Hepatocyte (in vitro differentiated cells): Measurements from ENCODE around the gene AMBRA1.

ENCODE experiments used
- CTCF ChIP-seq: fragments of 200-600 bp; sonication (generic); IDR thresholded peaks from 2 replicates; pipeline ENCODE4 v1.5.1; 2016; ENCODE audit warnings: antibody characterized with exemption, mild to moderate bottlenecking; ENCODE audit not compliant: poor library complexity
- EZH2 ChIP-seq: fragments of 200-600 bp; sonication (generic); IDR thresholded peaks from 2 replicates; pipeline ENCODE4 v1.6.1; 2016; ENCODE audit warnings: antibody characterized with exemption, mild to moderate bottlenecking, borderline replicate concordance

GRCh38 chr11:46524201-46524770 is 69.5 kb downstream of the AMBRA1 start:
- TF ChIP-seq CTCF: no peak
- TF ChIP-seq EZH2: no peak
